ENCODE results near the gene PIK3C2A.

Gene PIK3C2A

DNA sequence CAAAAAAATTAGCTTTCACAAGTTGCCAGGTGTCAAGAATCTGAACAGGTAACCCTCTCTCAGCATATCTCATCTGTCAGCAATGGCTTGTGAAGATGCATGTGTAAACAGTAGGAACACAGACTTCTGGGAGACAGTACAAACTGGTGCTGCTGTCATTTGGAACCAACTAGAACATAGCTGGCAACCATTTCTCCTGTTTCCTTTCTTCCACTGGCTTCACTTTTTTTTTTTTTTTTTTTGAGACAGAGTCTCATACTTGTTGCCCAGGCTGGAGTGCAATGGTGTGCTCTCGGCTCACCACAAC, 2.1 kb upstream of the PIK3C2A start:
- no peak for DNase-seq

DNA sequence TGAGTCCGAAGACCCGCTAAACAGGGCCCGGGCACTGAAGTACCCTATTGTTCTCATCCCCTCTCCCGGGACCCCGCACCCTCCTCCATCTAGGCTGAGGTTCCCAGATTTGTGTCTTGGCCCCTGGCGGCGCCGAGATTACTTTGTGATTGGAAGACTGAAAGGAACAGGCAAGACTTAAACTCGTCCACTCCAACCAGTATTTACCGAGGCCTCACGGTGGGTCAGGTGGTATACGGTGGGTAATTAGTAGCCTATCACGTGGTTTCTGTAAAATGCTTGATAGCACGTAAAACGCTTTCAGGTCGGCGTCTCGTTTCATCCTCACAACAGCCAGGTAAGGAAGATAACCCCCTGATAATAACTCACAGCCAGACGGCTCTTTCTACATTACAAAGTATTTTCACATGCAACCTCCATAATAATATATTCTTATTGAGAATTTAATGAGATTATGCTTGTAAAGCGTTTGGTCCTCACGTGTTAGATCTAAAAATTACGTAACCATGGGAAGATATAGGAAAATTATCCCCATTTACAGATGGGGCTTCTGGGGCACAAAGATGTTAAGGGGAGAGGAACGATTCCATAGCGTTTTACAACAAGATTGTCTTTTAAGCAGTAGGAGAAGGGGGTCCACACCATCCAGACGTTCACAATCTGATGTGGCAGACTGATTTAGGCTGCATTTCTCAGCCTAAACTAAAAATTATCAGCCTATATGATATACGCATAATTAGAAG, 642 bp upstream of the PIK3C2A start:
- peak; percentile 10 for DNase-seq

DNA sequence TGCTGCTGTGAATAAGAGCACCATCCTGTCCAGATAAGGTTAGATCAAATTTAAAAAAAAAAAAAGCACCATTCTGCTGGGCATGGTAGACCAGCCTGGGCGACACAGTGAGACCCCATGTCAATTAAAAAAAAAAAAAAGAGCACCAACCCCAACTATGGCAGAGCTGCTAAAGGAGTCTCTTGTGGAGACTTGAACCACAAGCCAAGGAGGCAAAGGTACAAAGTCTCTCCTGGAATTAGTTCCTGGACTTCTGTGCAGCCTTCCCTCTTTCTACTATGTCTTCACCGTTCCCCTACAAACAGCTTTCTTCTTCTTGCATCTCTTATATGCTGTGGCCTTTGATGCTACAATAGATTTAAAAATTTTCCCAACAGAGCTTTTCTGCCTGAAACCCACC, 1.3 kb downstream of the PIK3C2A start:
- no peak for DNase-seq

GRCh38 chr11:17197431-17197898, 10.3 kb downstream of the PIK3C2A start:
- DNase-seq = no peak

- no peak for DNase-seq
These were observed 19.1 kb downstream of the PIK3C2A start for GRCh38 chr11:17188675-17189074.

- no peak for DNase-seq
These were observed 20.7 kb downstream of the PIK3C2A start for GRCh38 chr11:17186932-17187692.

- DNase-seq = no peak
These were observed 21.8 kb downstream of the PIK3C2A start for GRCh38 chr11:17185938-17186337.

- DNase-seq = no peak
These were observed 22.8 kb downstream of the PIK3C2A start for GRCh38 chr11:17184882-17185587.

GRCh38 chr11:17183836-17184235, 23.9 kb downstream of the PIK3C2A start:
- DNase-seq = no peak

GRCh38 chr11:17179970-17180369, 27.8 kb downstream of the PIK3C2A start:
- DNase-seq = no peak

GRCh38 chr11:17173332-17173731, 34.5 kb downstream of the PIK3C2A start:
- no peak for DNase-seq

- no peak for DNase-seq
These were observed 35.9 kb downstream of the PIK3C2A start for GRCh38 chr11:17171916-17172315.

- no peak for DNase-seq
These were observed 36.4 kb downstream of the PIK3C2A start for GRCh38 chr11:17171343-17171742.

DNA sequence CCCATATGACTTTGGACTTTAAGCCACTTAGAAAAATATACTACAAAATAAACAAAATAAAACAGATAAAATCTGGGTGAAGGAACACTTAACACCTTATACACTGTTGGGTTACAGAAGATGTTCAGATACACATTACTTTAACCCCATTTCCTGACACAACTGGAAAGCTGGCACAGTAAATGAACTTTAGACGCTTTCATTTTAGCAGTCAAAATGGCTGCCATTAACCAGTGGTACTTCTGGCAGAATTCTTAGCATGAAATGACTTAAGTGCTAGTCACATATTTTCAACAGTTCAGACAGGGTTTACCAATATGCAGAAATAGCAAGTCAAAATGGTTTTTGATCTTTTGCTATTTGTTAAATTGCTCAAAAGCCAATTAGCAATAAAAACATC, 37.9 kb downstream of the PIK3C2A start:
- DNase-seq = no peak

DNA sequence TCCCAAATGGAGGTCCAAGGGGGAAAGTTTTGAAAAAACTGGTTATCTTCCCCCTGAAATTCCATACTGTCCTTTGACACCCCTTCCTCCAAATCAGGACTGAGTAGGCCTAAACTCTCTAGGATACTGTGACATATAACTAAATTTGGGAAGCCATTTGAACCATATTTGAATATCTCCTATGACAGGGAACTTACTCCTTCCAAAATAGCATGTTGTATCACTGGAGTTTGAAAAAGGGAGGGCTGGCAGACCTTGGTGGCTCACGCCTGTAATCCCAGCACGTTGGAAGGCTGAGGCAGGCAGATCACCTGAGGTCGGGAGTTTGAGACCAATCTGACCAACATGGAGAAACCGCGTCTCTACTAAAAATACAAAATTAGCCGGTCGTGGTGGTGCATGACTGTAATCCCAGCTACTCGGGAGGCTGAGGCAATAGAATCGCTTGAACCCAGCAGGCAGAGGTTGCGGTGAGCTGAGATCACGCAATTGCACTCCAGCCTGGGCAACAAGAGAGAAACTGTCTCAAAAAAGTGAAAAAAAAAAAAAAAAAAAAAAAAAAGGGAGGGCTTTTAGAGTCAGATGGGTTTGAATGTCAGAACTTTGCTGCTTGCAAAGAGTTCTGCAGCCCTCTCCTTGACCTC, 42.4 kb downstream of the PIK3C2A start:
- no peak for DNase-seq

DNA sequence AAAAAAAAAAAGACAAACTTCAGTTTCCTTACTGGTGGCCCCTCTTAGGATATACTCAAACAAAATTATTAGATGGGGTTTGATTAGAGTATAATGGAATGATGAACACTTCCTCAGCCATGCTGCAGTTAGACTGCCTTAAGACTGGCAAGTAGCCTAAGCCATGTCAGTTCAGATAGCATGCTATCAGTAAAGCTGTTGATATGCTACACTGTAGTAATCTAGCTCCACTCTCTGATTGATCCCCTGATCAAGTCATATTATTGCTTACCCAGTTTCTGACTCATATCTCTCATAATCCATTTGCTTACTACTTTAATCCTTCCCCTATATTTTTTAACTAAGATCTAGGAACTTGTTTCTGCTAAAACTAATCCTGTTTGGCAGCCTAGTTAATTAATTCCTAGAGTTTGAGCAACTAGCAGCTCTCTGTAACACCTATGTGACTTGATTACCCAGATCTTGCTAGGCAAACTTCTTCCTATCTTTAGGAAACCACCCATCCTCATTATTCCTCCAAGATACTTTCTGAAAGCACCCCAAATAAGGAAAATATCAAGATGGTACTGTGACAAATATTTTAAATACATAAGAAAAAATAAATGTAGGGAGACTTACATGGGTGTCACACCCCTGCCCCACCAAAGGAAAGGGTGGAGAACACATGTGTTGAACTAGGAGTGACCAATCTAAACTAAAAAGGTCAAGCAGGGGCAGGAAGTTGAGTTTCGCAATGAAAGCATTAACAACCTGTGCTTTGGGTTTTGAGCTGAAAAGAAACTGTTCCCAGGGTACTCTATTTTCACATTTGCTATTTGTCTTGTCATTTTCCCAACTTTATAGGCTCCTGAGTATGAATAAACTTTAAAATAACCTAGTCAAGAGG, 43.2 kb downstream of the PIK3C2A start:
- DNase-seq = no peak

GRCh38 chr11:17163736-17164135, 44.0 kb downstream of the PIK3C2A start:
- no peak for DNase-seq

- no peak for DNase-seq
These were observed 44.5 kb downstream of the PIK3C2A start for GRCh38 chr11:17163291-17163690.

DNA sequence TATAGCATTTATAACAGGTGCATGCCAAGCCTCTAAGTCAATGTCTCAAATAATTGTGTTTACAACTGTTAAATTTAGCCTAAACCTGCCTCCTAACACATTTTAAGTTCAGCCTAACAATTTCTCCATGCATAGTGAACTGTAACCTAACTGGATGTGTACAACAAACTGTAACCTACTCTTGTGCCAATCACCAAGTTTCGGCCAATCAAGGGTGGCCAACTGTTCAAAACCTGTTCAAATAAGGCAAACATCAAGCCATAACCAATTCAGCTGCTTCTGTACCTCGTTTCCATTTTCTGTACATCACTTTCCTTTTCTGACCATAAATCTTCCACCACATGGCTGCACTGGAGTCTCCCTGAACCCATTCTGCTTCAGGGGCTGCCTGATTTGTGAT, 45.4 kb downstream of the PIK3C2A start:
- no peak for DNase-seq

GRCh38 chr11:17161515-17161914, 46.3 kb downstream of the PIK3C2A start:
- no peak for DNase-seq

GRCh38 chr11:17159441-17159840, 48.3 kb downstream of the PIK3C2A start:
- DNase-seq = no peak
